ENCODE results near the gene ATP8A2.

The ATP8A2 gene

GRCh38 chr13:25882466-25883357, 510.9 kb downstream of the ATP8A2 start:
- DNase-seq: no peak

GRCh38 chr13:25885418-25885817, 513.6 kb downstream of the ATP8A2 start:
- DNase-seq: no peak

- no peak for DNase-seq
These were observed 514.9 kb downstream of the ATP8A2 start for GRCh38 chr13:25886438-25887214.

- no peak for DNase-seq
These were observed 516.3 kb downstream of the ATP8A2 start for GRCh38 chr13:25887962-25888655.

- DNase-seq: no peak
These were observed 519.0 kb downstream of the ATP8A2 start for GRCh38 chr13:25890671-25891212.

GRCh38 chr13:25898991-25899390, 527.2 kb downstream of the ATP8A2 start:
- DNase-seq: no peak

GRCh38 chr13:25899464-25899863, 527.7 kb downstream of the ATP8A2 start:
- DNase-seq: no peak

- DNase-seq: no peak
These were observed 528.2 kb downstream of the ATP8A2 start for GRCh38 chr13:25899952-25900351.

- DNase-seq: no peak
These were observed 529.9 kb downstream of the ATP8A2 start for GRCh38 chr13:25901460-25902376.

- no peak for DNase-seq
These were observed 530.7 kb downstream of the ATP8A2 start for GRCh38 chr13:25902455-25902854.

GRCh38 chr13:25902891-25903341, 531.1 kb downstream of the ATP8A2 start:
- DNase-seq: peak; percentile 45

GRCh38 chr13:25904830-25905229, 533.1 kb downstream of the ATP8A2 start:
- no peak for DNase-seq

GRCh38 chr13:25905611-25906010, 533.8 kb downstream of the ATP8A2 start:
- DNase-seq: no peak

GRCh38 chr13:25906191-25906661, 534.5 kb downstream of the ATP8A2 start:
- peak; percentile 39 for DNase-seq

- no peak for DNase-seq
These were observed 536.6 kb downstream of the ATP8A2 start for GRCh38 chr13:25908366-25908765.

GRCh38 chr13:25910243-25910642, 538.5 kb downstream of the ATP8A2 start:
- DNase-seq: no peak

- DNase-seq: no peak
These were observed 539.2 kb downstream of the ATP8A2 start for GRCh38 chr13:25910991-25911419.

- no peak for DNase-seq
These were observed 541.2 kb downstream of the ATP8A2 start for GRCh38 chr13:25912961-25913360.

- no peak for DNase-seq
These were observed 544.2 kb downstream of the ATP8A2 start for GRCh38 chr13:25915840-25916518.

- DNase-seq: no peak
These were observed 548.5 kb downstream of the ATP8A2 start for GRCh38 chr13:25920277-25920676.
